WI38 (cell line): ENCODE data around the gene CYP2A13.
"Not testable (repeated sequence)": the region's sequence is repeated elsewhere in the genome, so short reads cannot be mapped to it uniquely, and the experiment has no call there.

Experiments used
- H3K4me3 ChIP-seq: 2 replicates; pipeline ENCODE4 v1.5.1; 2011; ENCODE audit warnings: low read depth, mild to moderate bottlenecking, control low read depth, low read length
- CTCF ChIP-seq: IDR thresholded peaks from 2 replicates; pipeline ENCODE4 v1.5.1; 2012; ENCODE audit warnings: low read depth, mild to moderate bottlenecking, control low read depth, low read length

Gene CYP2A13

GRCh38 chr19:41111296-41111695 lies 23.0 kb downstream of the CYP2A13 start:
- no peak for TF ChIP-seq CTCF
- no peak overlapping the region for H3K4me3 ChIP-seq

GRCh38 chr19:41111750-41112295 lies 23.6 kb downstream of the CYP2A13 start:
- no peak for TF ChIP-seq CTCF
- no peak overlapping the region for H3K4me3 ChIP-seq

- TF ChIP-seq CTCF, result no peak
- H3K4me3 ChIP-seq, result no peak overlapping the region
Observed at GRCh38 chr19:41112728-41113290, 24.6 kb downstream of the CYP2A13 start.

GRCh38 chr19:41114132-41114531 lies 25.9 kb downstream of the CYP2A13 start, which contains the start of gene CYP2F1:
CYP2F1 (plus strand) TSS chr19:41114432; CDS start chr19:41116189, 1,757 bp downstream.
- TF ChIP-seq CTCF, result no peak
- H3K4me3 ChIP-seq, result no peak within 1 kb of the TSS

GRCh38 chr19:41116261-41116660 lies 28.0 kb downstream of the CYP2A13 start:
- no peak overlapping the region for H3K4me3 ChIP-seq
- TF ChIP-seq CTCF, result no peak

GRCh38 chr19:41120929-41121911 lies 33.0 kb downstream of the CYP2A13 start:
- not testable (repeated sequence) for H3K4me3 ChIP-seq

- H3K4me3 ChIP-seq, result not testable (repeated sequence)
Observed at GRCh38 chr19:41122846-41123245, 34.6 kb downstream of the CYP2A13 start.

- H3K4me3 ChIP-seq, result no peak overlapping the region
- no peak for TF ChIP-seq CTCF
Observed at GRCh38 chr19:41123716-41124294, 35.6 kb downstream of the CYP2A13 start.
